ENCODE data around the gene AQP3. TPM values are rescaled to one million over a fixed set of nuclear protein-coding genes. Genes with fewer than 3 reads are reported as not detected.

AQP3 gene
- total and polyA plus RNA-seq, 9 of the 15 experiments (the other 6 are each of a cell fraction or from before 2014, with no cell fraction given): 4.2 to 31.5 (median 17.6) TPM

DNA sequence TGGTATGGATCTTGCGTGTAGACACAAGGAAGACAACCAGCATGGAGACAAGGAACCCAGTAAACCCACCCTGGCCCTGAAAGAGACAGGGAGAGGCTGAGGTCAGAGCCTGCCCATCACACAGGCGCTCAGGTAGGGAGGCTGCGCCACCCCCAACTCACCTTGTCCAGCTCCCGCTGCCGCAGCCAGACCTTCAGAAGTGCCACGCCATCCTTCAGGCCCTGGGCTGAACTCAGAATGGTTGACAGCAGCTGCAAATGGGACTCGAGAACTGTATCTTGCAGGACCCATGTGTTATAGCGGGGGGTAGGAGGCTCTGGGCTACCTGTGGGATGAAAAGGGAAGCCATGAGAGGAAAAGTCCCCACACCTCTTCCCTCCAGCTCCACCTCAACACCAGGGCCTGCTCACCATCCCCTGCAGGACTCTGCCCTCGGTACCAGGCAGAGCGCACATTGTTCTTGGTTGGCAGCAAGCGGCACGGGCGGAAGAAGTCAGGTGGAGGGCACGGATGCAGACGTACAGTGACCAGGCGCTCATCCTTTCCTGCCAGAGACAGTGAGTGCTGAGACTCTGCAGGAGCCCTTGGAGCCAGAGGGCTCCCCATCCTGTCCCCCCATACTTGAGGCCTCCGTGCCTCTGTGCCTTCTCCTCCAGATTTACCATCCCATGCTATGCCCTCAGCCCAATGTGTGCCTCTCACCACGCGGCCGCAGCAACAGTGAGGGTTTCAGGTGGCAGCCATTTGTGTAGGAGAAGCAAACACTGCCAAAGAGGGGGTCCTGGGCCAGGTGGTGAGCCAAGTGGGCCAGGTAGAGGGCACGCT, 21.6 kb upstream of the AQP3 start:
- Histone ChIP-seq H3K9me1 (ENCODE audit: control insufficient read depth, insufficient read depth, low read length) (no peaks in the 10 kb centered on the region), H4K20me1 (replicated peaks; ENCODE audit: control insufficient read depth, insufficient read depth, low read length) (no peaks in the 10 kb centered on the region), H3K4me3 (no peak overlapping the region), H3K27ac (ENCODE audit: extremely low read depth, low read depth, low read length) (no peak overlapping the region), H3K79me2 (ENCODE audit: control insufficient read depth, insufficient read depth, low read length) (peaks cover 27% of the 10 kb centered on the region), H3K4me1 (replicated peaks in 1 of 2; ENCODE audit: control insufficient read depth in 2 of 2, insufficient read depth in 2 of 2, low read length in 2 of 2) (peaks cover 7% of the 10 kb centered on the region in 2 experiments; a peak in 3 of 5 replicates), H3K4me2 (ENCODE audit: insufficient read depth, low read length) (no peak overlapping the region), H2AFZ (ENCODE audit: low read depth, low read length) (no peak overlapping the region), H3K9ac (ENCODE audit: insufficient read depth in 1 of 2, low read depth in 2 of 2, low read length in 2 of 2) (peak overlapping the region in 1 of 2 experiments; percentile 52; a peak in 1 of 4 replicates), H3K9me3 (replicated peaks; ENCODE audit: control insufficient read depth, insufficient read depth, low read depth, low read length) (no peaks in the 10 kb centered on the region), H3K36me3 (ENCODE audit: control insufficient read depth, insufficient read depth, low read length) (peaks cover 85% of the 10 kb centered on the region), H3K27me3 (ENCODE audit: control insufficient read depth in 2 of 2, insufficient read depth in 2 of 2, low read length in 2 of 2) (no peaks in the 10 kb centered on the region)
- ATAC-seq (no peak), FAIRE-seq (no peak), DNase-seq (ENCODE audit: extremely low read depth in 1 of 4, low spot score in 3 of 4) (peak in 2 of 4 experiments; percentile 2 to 3)
- POLR2A ChIA-PET: no interaction called here
- intact Hi-C loops (cut with micrococcal nuclease): no loop called here
- in situ Hi-C loops (cut with MboI): loop anchor here (10.0 kb wide), 1 partner anchor 64 kb away; the partner anchor contains the start of gene AQP7
- BruUV-seq (replicated peaks): no TSS peak
- CTCF ChIA-PET (ENCODE audit: low intra/inter-chr PET ratio): no interaction called here
- TF ChIP-seq RBFOX2 (IDR thresholded peaks at IDR 0.05; ENCODE audit: low read depth, low read length) (0 out of 2 replicates have a peak, but pooled peaks have one; percentile 26), SUPT5H (IDR thresholded peaks at IDR 0.05) (no peak)
- 96% methylated on average over 11 of the region's 21 CpGs for WGBS (ENCODE audit: insufficient coverage, low coverage, missing lambda C conversion rate)

- Histone ChIP-seq H3K9me1 (ENCODE audit: control insufficient read depth, insufficient read depth, low read length) (no peaks in the 10 kb centered on the region), H3K4me1 (replicated peaks in 1 of 2; ENCODE audit: control insufficient read depth in 2 of 2, insufficient read depth in 2 of 2, low read length in 2 of 2) (peaks cover 7% of the 10 kb centered on the region in 2 experiments; a peak in 3 of 5 replicates), H3K27me3 (ENCODE audit: control insufficient read depth in 2 of 2, insufficient read depth in 2 of 2, low read length in 2 of 2) (no peaks in the 10 kb centered on the region), H3K4me3 (no peak overlapping the region), H3K36me3 (ENCODE audit: control insufficient read depth, insufficient read depth, low read length) (peaks cover 92% of the 10 kb centered on the region), H3K9ac (ENCODE audit: insufficient read depth in 1 of 2, low read depth in 2 of 2, low read length in 2 of 2) (0 out of 4 replicates have a peak overlapping the region, but pooled peaks of 1 of the 2 experiments have one; percentile 52), H3K27ac (ENCODE audit: extremely low read depth, low read depth, low read length) (no peak overlapping the region; the same call in 2 of the 3 replicates), H3K9me3 (replicated peaks; ENCODE audit: control insufficient read depth, insufficient read depth, low read depth, low read length) (no peaks in the 10 kb centered on the region), H3K79me2 (ENCODE audit: control insufficient read depth, insufficient read depth, low read length) (peaks cover 22% of the 10 kb centered on the region), H3K4me2 (ENCODE audit: insufficient read depth, low read length) (no peak overlapping the region), H2AFZ (ENCODE audit: low read depth, low read length) (no peak overlapping the region), H4K20me1 (replicated peaks; ENCODE audit: control insufficient read depth, insufficient read depth, low read length) (no peaks in the 10 kb centered on the region)
- WGBS (ENCODE audit: insufficient coverage, low coverage, missing lambda C conversion rate): 79% methylated on average over 3 of the region's 4 CpGs
- no peak for ATAC-seq
- no TSS peak for BruUV-seq (replicated peaks)
- POLR2A ChIA-PET: interaction anchor here (2.0 kb wide), 1 partner anchor 178 kb away, joined by 10 read pairs; the partner anchor contains the start of gene NFX1
- in situ Hi-C loops (cut with MboI): loop anchor here (10.0 kb wide), 1 partner anchor 63 kb away; the partner anchor contains the start of gene AQP7
- intact Hi-C loops (cut with micrococcal nuclease): no loop called here
- no peak for FAIRE-seq
- DNase-seq (ENCODE audit: extremely low read depth in 1 of 4, low spot score in 3 of 4): peak in 1 of 4 experiments; percentile 2
- CTCF ChIA-PET (ENCODE audit: low intra/inter-chr PET ratio): no interaction called here
- TF ChIP-seq ZNF518B (CRISPR knock-in tag; IDR thresholded peaks at IDR 0.05): no peak
- no peak for TF ChIP-seq KLF10 (CRISPR knock-in tag; IDR thresholded peaks at IDR 0.05)
- no peak for TF ChIP-seq ATF7 (IDR thresholded peaks at IDR 0.05)
- no peak for TF ChIP-seq DIDO1 (tag; IDR thresholded peaks at IDR 0.05; ENCODE audit: low read depth)
- no peak for TF ChIP-seq KDM5B (IDR thresholded peaks at IDR 0.05; ENCODE audit: insufficient replicate concordance, low read depth, low read length)
- no peak for TF ChIP-seq HDAC3 (IDR thresholded peaks at IDR 0.05; ENCODE audit: borderline replicate concordance, partially characterized antibody)
These were observed 20.9 kb upstream of the AQP3 start for GRCh38 chr9:33468215-33468730.

Data from K562 (cell line).